Stomach (tissue), 4 donors: Measurements from ENCODE around the gene MST1R.

Experiments
- POLR2A ChIP-seq, 4 donors: fragments of 450-650 bp; IDR thresholded peaks; one replicate each; pipeline ENCODE4 v1.6.1; 2016; ENCODE audit warnings: antibody characterized with exemption in 4 of 4, control low read depth in 2 of 4, mild to moderate bottlenecking in 1 of 4, moderate library complexity in 1 of 4
- TF ChIP-seq, protein P1 (sequence below), 7 experiments: fragments of 450-650 bp in 4 of 7; fragments of 200-600 bp in 3 of 7; sonication (generic) in 3 of 7; IDR thresholded peaks; one replicate each; pipeline ENCODE4 v1.5.1; 2016 to 2019; ENCODE audit warnings: antibody characterized with exemption in 7 of 7, control low read depth in 2 of 7, mild to moderate bottlenecking in 1 of 7

GRCh38 chr3:49844464-49845183 lies 59.0 kb downstream of the MST1R start:
- TF ChIP-seq POLR2A (IDR thresholded peaks at IDR 0.05) = no peak
- TF ChIP-seq, protein P1, sequence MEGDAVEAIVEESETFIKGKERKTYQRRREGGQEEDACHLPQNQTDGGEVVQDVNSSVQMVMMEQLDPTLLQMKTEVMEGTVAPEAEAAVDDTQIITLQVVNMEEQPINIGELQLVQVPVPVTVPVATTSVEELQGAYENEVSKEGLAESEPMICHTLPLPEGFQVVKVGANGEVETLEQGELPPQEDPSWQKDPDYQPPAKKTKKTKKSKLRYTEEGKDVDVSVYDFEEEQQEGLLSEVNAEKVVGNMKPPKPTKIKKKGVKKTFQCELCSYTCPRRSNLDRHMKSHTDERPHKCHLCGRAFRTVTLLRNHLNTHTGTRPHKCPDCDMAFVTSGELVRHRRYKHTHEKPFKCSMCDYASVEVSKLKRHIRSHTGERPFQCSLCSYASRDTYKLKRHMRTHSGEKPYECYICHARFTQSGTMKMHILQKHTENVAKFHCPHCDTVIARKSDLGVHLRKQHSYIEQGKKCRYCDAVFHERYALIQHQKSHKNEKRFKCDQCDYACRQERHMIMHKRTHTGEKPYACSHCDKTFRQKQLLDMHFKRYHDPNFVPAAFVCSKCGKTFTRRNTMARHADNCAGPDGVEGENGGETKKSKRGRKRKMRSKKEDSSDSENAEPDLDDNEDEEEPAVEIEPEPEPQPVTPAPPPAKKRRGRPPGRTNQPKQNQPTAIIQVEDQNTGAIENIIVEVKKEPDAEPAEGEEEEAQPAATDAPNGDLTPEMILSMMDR (IDR thresholded peaks at IDR 0.05) = no peak
